ENCODE results near the gene HOXA13.

Gene HOXA13

DNA sequence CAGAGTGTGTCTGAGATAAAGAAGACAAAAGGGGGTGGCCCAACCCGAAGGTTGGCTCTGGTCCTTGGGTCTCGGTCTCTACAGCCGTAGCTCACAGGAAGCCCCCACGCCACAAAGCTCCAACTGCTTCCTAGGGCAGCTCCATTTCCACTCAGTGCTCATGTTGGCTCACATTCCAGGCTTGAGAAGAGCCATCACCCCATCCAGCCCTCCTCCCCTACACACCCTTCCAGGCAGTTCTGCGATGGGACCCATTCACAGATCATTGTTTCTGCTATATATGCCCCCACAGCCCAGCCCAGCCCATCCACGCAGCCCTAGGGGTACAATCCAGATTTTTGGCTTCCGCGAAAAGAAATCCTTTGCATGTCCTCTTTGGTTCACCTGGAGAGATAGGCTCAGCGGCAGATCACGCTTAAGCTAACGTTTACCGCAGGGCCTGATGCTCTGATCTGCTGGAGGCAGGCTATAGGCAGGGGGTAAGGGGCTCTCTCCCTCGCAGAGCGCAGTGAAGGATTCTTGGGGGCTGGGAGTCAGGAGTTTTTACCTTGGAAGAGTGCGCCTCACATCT is 8.6 kb downstream of the HOXA13 start:
- Histone ChIP-seq H2AFZ (ENCODE audit: low read length) (no peak overlapping the region), H3K79me2 (ENCODE audit: insufficient read depth, low read length) (no peaks in the 10 kb centered on the region), H3K4me1 (ENCODE audit: insufficient read depth, low read length, severe bottlenecking) (peaks cover 7% of the 10 kb centered on the region), H3K9ac (ENCODE audit: low read length) (no peak overlapping the region), H3F3A (ENCODE audit: insufficient read depth, low read length) (no peaks in the 10 kb centered on the region), H3K27ac (ENCODE audit: low read depth, low read length, poor library complexity, severe bottlenecking) (no peak overlapping the region), H3K27me3 (ENCODE audit: insufficient read depth, low read length) (peaks cover 6% of the 10 kb centered on the region; the same call in 1 of the 2 replicates), H3K36me3 (ENCODE audit: insufficient read depth, low read length) (no peaks in the 10 kb centered on the region), H3K4me3 (ENCODE audit: low read depth, low read length, poor library complexity, severe bottlenecking) (no peak overlapping the region), H3K9me3 (ENCODE audit: low read length) (no peaks in the 10 kb centered on the region), H4K20me1 (ENCODE audit: insufficient read depth, low read length) (no peaks in the 10 kb centered on the region), H3K9me2 (ENCODE audit: low read depth, low read length) (no peaks in the 10 kb centered on the region), H3K4me2 (ENCODE audit: low read length) (no peak overlapping the region)
- TF ChIP-seq, protein P1, sequence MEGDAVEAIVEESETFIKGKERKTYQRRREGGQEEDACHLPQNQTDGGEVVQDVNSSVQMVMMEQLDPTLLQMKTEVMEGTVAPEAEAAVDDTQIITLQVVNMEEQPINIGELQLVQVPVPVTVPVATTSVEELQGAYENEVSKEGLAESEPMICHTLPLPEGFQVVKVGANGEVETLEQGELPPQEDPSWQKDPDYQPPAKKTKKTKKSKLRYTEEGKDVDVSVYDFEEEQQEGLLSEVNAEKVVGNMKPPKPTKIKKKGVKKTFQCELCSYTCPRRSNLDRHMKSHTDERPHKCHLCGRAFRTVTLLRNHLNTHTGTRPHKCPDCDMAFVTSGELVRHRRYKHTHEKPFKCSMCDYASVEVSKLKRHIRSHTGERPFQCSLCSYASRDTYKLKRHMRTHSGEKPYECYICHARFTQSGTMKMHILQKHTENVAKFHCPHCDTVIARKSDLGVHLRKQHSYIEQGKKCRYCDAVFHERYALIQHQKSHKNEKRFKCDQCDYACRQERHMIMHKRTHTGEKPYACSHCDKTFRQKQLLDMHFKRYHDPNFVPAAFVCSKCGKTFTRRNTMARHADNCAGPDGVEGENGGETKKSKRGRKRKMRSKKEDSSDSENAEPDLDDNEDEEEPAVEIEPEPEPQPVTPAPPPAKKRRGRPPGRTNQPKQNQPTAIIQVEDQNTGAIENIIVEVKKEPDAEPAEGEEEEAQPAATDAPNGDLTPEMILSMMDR (IDR thresholded peaks at IDR 0.05; ENCODE audit: low read length): no peak
- TF ChIP-seq EZH2 (IDR thresholded peaks at IDR 0.05; ENCODE audit: borderline replicate concordance, low read length): no peak

DNA sequence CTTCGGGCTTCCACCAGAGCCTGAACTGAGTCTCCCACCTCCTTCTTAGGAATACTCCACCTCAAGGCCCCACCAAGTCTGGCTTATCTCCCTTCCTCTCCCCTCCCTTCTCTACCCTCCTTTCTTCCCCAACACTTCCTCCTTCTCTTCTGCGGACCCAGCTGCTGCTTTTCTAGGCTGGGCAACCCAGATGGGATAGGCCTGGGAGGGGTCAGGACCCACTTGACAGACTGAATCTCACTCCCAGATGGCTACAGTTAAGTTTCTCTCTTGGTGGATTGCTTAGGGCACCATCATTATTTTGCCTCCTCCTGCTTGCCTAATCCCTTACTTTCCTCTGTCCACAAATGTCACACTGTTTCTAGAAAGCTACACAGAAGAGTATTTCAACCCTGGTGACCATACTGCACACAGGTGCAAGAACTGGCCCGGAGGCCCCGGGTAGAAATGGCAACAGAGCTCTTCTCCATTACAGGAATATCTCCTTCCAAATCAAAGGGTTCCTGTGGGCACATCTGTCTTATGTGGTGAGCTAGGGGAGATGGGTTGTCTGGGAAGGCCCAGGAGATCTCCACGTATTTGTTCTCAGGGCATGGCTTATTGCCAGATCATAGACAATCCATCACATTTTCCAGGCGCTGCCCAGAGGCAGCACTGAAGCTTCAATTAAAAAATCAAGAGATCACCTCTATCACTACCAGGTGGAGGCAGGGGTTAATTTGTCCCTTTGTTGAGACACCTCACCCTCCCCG is 9.7 kb downstream of the HOXA13 start:
- H3K36me3 ChIP-seq (ENCODE audit: insufficient read depth, low read length): no peaks in the 10 kb centered on the region
- H3F3A ChIP-seq (ENCODE audit: insufficient read depth, low read length): no peaks in the 10 kb centered on the region
- H3K9ac ChIP-seq (ENCODE audit: low read length): no peak overlapping the region
- peaks cover 7% of the 10 kb centered on the region for H3K4me1 ChIP-seq (ENCODE audit: insufficient read depth, low read length, severe bottlenecking)
- H4K20me1 ChIP-seq (ENCODE audit: insufficient read depth, low read length): no peaks in the 10 kb centered on the region
- no peak overlapping the region for H3K4me3 ChIP-seq (ENCODE audit: low read depth, low read length, poor library complexity, severe bottlenecking)
- no peak overlapping the region for H3K27ac ChIP-seq (ENCODE audit: low read depth, low read length, poor library complexity, severe bottlenecking)
- TF ChIP-seq, protein P1 (IDR thresholded peaks at IDR 0.05; ENCODE audit: low read length): no peak
- TF ChIP-seq EZH2 (IDR thresholded peaks at IDR 0.05; ENCODE audit: borderline replicate concordance, low read length): no peak
- no peaks in the 10 kb centered on the region for H3K9me3 ChIP-seq (ENCODE audit: low read length)
- H3K4me2 ChIP-seq (ENCODE audit: low read length): no peak overlapping the region
- no peaks in the 10 kb centered on the region for H3K9me2 ChIP-seq (ENCODE audit: low read depth, low read length)
- H3K79me2 ChIP-seq (ENCODE audit: insufficient read depth, low read length): no peaks in the 10 kb centered on the region
- no peak overlapping the region for H2AFZ ChIP-seq (ENCODE audit: low read length)
- H3K27me3 ChIP-seq (ENCODE audit: insufficient read depth, low read length): peaks cover 16% of the 10 kb centered on the region

DNA sequence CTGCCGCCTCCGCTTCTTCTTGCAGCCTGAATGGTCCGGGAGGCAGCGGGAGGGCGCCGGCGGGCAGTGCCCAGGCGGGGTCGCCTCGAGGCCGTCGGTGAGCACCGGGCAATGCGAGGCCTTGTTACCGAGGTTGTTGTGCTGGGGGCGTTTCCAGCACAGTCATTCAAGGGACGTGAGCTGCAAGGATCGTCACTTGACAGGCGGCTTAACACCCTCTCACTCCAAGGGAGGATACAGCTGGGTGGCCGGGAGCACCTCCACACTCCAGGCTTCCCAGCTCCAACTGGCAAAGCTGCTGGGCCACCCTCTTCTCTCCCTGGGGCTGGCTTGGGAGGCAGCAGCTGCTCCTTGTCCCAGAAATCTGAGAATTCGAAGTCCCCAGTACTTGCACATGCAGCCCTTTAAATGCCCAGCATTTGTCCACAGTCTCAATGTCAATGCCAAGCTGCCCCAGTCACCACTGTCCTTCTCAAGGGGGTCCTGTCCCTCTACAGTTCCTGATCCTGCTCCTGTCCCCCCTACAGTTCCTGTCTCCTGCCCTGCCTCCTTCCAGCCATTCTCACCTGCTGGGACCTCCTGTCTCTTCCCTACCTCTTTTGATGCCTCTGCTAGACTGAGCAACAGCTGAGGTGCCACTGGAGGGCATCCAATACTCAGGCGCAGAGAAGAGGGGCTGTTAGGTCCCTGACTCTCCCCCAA is 10.4 kb downstream of the HOXA13 start:
- H3K4me2 ChIP-seq (ENCODE audit: low read length): no peak overlapping the region
- H3K27me3 ChIP-seq (ENCODE audit: insufficient read depth, low read length): peaks cover 22% of the 10 kb centered on the region
- H2AFZ ChIP-seq (ENCODE audit: low read length): no peak overlapping the region
- H3K9me2 ChIP-seq (ENCODE audit: low read depth, low read length): no peaks in the 10 kb centered on the region
- no peaks in the 10 kb centered on the region for H4K20me1 ChIP-seq (ENCODE audit: insufficient read depth, low read length)
- no peak overlapping the region for H3K27ac ChIP-seq (ENCODE audit: low read depth, low read length, poor library complexity, severe bottlenecking)
- H3F3A ChIP-seq (ENCODE audit: insufficient read depth, low read length): no peaks in the 10 kb centered on the region
- H3K4me1 ChIP-seq (ENCODE audit: insufficient read depth, low read length, severe bottlenecking): peaks cover 12% of the 10 kb centered on the region
- H3K9ac ChIP-seq (ENCODE audit: low read length): no peak overlapping the region
- H3K9me3 ChIP-seq (ENCODE audit: low read length): no peaks in the 10 kb centered on the region
- no peak overlapping the region for H3K4me3 ChIP-seq (ENCODE audit: low read depth, low read length, poor library complexity, severe bottlenecking)
- H3K36me3 ChIP-seq (ENCODE audit: insufficient read depth, low read length): no peaks in the 10 kb centered on the region
- TF ChIP-seq, protein P1 (IDR thresholded peaks at IDR 0.05; ENCODE audit: low read length): no peak
- no peak for TF ChIP-seq EZH2 (IDR thresholded peaks at IDR 0.05; ENCODE audit: borderline replicate concordance, low read length)
- H3K79me2 ChIP-seq (ENCODE audit: insufficient read depth, low read length): no peaks in the 10 kb centered on the region

Measured in OCI-LY1 (cell line).